ENCODE data around the gene LRRC18.

Gene LRRC18

GRCh38 chr10:48946332-48946731, 6.7 kb upstream of the LRRC18 start:
- DNase-seq (ENCODE audit: low read depth): no peak

DNA sequence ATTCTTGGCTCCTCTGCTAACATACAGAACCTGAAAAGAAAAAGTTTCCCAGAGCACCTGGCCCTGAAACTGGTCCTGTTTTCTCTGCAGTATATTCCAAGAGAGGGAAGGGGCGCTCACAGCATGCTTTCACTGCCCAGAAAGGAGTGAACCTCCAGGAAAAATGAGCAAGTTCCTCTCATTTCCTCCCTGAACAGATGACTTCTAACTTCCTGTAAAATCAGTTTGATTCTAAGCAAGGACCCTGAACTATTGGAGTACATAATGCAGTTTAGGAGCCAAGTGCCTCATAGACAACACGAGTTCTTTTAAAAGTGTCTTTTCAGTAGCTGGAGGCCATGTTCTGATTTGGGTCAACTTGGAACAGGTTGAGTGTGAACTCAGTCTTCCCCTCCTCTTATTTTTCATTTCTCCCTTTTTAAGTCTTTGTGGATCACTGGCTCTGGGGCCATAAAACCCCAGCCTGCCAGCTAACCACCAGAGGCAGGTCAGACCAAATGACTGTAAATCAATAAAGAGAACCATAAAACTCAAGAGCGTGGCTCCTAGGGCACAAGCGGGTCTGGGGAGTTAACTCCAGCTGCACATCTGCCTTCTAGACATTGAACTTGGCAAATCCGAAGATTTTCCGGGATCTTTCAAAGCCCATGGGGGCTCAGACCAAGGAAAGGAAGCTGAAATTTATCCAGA, 5.9 kb upstream of the LRRC18 start:
- DNase-seq (ENCODE audit: low read depth): no peak

DNA sequence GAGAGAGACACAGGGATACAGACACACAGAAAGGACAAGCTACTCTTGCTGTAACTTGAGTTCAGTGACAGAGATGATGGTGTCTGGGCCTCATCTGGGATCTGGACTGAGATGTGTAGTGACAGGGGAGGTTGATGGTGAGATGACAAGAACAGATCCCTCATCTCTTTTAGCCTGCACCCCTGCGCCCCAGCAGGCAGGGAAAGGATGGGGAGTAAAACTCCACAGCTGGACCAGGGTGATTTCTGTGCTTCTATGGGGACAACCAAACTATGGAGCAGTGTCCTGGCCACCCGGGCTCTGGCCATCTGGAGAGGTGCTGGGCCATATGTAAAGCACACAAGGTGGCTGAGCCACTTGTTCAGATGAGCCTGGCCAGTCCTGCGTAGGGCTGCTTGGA, 4.5 kb upstream of the LRRC18 start:
- DNase-seq (ENCODE audit: low read depth): no peak

DNA sequence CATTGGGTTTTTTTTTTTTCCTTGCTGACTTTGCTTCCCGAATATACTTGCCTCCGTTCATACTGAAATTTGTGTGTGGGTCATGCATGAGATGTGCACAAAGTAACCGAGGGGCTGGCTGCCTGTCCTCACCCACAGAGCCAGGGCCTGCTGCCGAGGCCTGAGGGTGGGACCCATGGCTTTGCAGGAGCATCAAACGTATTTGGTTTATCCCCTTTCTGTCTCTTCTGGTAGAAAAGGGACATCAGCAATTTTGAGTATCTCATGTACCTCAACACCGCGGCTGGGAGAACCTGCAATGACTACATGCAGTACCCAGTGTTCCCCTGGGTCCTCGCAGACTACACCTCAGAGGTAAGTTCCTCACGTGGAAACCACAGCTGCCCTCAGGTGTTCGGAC, 3.5 kb upstream of the LRRC18 start:
- no peak for DNase-seq (ENCODE audit: low read depth)

DNA sequence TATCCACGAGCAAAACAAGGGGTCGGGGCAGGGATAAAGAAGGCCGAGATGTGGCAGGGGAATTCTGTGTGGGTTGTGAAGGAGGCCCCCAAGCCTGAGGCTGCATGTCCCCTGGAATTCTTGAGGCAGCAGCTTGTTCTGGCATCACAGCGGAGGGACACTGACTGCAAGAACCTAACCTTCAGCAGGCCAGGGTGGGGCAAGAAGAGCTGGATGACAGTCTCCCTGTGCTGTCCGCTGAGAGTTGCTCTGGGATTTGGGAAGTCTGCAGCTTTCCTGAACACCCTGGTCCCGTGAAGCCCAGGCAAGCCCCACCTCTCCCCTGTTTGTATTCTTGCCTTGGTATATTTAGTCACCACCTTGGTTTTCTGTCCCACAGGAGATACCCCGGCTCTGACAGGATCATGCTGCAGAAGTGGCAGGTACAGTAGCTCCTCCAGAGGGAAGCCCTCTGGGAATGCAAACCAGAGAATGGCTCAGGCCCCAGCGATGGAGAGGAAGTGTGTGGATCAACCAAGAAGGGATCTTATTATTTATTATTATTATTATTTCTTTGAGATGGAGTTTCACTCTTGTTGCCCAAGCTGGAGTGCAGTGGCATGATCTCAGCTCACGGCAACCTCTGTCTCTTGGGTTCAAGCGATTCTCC, 1.9 kb upstream of the LRRC18 start:
- DNase-seq (ENCODE audit: low read depth): no peak

DNA sequence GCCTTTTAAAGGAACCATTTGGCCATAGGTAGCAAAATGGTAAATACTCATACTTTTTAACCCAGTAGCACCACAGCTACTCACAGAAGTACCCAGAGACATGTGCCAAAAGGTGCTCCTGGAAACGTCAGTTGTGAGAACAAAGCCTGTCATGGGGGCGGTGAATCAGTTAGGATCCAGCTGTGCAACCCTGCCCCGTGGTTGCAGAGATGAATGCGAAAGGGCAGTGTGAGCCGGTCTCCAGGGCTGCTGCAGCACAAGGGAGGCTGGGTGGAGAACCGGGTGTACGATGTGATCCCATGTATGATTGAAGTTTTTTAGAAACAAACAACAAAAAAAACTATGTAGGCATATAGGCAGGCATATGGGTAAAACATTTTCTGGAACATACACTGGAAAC, 1.3 kb upstream of the LRRC18 start:
- peak; percentile 8 for DNase-seq (ENCODE audit: low read depth)

GRCh38 chr10:48940372-48940771, 732 bp upstream of the LRRC18 start:
- DNase-seq (ENCODE audit: low read depth): no peak

DNA sequence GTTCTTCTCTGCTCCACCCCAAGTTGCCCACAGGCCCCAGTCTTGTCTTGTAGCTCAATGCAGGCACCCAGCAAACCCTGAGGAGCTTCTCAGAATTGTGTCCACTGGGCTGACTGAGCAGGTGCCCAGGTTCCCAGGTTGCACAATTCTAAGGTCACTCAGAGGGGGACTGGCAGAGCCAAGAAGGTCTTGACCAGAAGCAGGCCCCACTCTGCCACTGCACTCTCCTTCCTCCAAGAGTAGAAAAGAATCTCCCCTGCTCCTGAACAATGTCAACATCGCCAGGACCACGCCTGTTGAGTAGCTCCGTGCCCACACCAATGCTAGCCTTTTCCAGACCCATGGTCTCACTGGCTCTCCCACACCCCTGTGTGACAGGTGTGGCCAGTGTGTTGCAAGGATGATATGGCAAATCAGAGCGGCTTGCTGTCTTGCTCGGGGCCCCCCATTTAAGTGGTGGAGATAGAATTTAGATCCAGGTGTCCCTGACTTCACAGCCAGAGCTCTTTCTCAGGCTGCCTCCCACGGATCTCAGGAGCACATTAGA, 577 bp downstream of the LRRC18 start:
- no peak for DNase-seq (ENCODE audit: low read depth)

DNA sequence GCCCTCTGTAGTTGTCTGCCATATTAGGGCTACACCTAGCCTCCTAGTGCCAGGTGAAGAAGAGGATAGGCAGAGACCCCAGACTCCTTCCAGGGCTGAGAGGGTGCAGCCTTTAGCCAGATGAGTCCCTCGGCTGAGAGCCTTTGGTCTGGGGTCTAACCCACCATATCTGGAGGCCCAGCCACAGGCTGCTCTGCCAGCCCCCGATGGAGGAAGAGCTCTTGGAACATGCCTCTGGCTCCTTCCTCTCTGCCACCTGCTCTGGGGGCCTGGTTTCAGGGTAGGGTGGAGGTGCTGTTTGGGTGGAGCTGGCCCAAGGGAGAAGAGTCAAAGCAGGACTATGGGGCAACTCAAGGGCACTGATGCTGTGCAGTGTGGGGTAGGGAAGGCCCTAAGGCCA, 1.4 kb downstream of the LRRC18 start:
- DNase-seq (ENCODE audit: low read depth): no peak

GRCh38 chr10:48937796-48938195, 1.8 kb downstream of the LRRC18 start:
- DNase-seq (ENCODE audit: low read depth): no peak

GRCh38 chr10:48935577-48935976, 4.1 kb downstream of the LRRC18 start:
- no peak for DNase-seq (ENCODE audit: low read depth)

GRCh38 chr10:48934672-48935501, 4.8 kb downstream of the LRRC18 start:
- DNase-seq (ENCODE audit: low read depth): no peak

GRCh38 chr10:48932831-48933664, 6.6 kb downstream of the LRRC18 start:
- no peak for DNase-seq (ENCODE audit: low read depth)

GRCh38 chr10:48931188-48931587, 8.5 kb downstream of the LRRC18 start:
- DNase-seq (ENCODE audit: low read depth): no peak

GRCh38 chr10:48929413-48929990, 10.1 kb downstream of the LRRC18 start:
- DNase-seq (ENCODE audit: low read depth): no peak

- DNase-seq (ENCODE audit: low read depth): no peak
Measured at GRCh38 chr10:48926764-48927540, 12.7 kb downstream of the LRRC18 start.

DNA sequence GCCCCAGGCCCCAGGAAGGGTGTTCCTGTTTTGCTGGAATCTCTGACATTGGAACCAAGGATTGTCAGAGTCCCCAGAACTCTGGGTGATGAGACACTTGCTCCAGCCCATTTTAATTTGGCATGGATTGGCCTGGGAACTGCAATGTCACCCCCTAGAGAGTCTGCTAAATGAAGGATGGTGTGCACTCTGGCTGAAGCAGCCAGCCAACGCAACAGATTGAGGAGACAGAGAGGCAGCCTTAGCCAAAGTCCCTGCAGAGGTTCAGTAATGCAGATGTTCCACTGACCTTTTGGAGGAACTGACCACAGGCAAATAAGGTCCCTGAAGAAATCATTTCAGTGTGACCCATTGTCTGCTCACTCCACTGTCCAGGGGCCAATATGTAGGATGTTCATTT, 13.4 kb downstream of the LRRC18 start:
- DNase-seq (ENCODE audit: low read depth): no peak

DNA sequence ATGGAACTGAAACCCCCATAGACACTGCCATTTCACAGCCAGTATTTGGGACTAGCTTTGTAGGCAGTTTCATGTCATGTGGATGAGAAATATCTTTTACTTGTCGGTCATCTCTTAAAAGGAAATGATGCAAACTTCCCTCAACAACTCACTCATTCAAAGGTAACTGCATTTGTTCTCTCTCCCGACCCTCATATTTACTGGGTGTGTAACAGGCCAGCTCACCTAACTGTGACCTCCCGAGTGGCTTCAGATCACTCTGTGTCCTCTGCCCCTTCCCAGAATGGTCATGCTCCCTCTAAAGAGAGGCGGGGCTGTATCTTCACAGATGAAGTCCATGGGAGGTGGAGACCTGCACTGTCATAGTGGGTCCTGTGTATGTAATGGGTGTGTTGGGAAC, 14.7 kb downstream of the LRRC18 start:
- DNase-seq (ENCODE audit: low read depth): no peak

GRCh38 chr10:48923748-48924147, 15.9 kb downstream of the LRRC18 start:
- DNase-seq (ENCODE audit: low read depth): no peak

- no peak for DNase-seq (ENCODE audit: low read depth)
Measured at GRCh38 chr10:48913674-48914073, 26.0 kb downstream of the LRRC18 start.

GRCh38 chr10:48910548-48910947, 29.1 kb downstream of the LRRC18 start:
- DNase-seq (ENCODE audit: low read depth): no peak

Data from iris pigment epithelial cell (primary cell).